Measurements from ENCODE around the gene CDKN1C. TPM values are rescaled to one million over a fixed set of nuclear protein-coding genes. Genes with fewer than 3 reads are reported as not detected.

Gene CDKN1C
- total and polyA plus RNA-seq, 9 donors: 72.3 to 363 (median 211) TPM

- no peaks in the 10 kb centered on the region for H3K9me3 ChIP-seq
- peaks cover 18% of the 10 kb centered on the region for H3K4me1 ChIP-seq (ENCODE audit: insufficient read depth)
- no peaks in the 10 kb centered on the region for H3K36me3 ChIP-seq
- intact Hi-C loops (cut with DNase I): loop anchor here in 3 of 4 donors (1.0 to 10.0 kb wide), 5 partner anchors 358 to 583 kb away; partner anchors contain the start of gene TSSC4 (in 1 of the 3)
- no peaks in the 10 kb centered on the region for H3K27me3 ChIP-seq
- no peak overlapping the region for H3K4me3 ChIP-seq
- H3K27ac ChIP-seq: peak overlapping the region; percentile 85 to 97
- peak; percentile 95 to 99 (median 97) for DNase-seq
- TF ChIP-seq EP300 (IDR thresholded peaks at IDR 0.05): peak; percentile 79
- TF ChIP-seq POLR2A (IDR thresholded peaks at IDR 0.05): peak; percentile 65
- TF ChIP-seq CTCF (IDR thresholded peaks at IDR 0.05): no peak
- 18 to 22% (median 19%) methylated on average over 20 to 28 of the region's 28 CpGs for WGBS, 3 donors
These were observed 5.1 kb upstream of the CDKN1C start for GRCh38 chr11:2890466-2891294.

GRCh38 chr11:2889362-2890273, 4.0 kb upstream of the CDKN1C start:
- H3K27me3 ChIP-seq: no peaks in the 10 kb centered on the region
- DNase-seq: peak in 2 of 5 donors; percentile 35 to 51
- H3K9me3 ChIP-seq: no peaks in the 10 kb centered on the region
- TF ChIP-seq POLR2A (IDR thresholded peaks at IDR 0.05) (no peak), CTCF (IDR thresholded peaks at IDR 0.05) (no peak), EP300 (IDR thresholded peaks at IDR 0.05) (no peak)
- no peaks in the 10 kb centered on the region for H3K36me3 ChIP-seq
- no peak overlapping the region for H3K4me3 ChIP-seq
- intact Hi-C loops (cut with DNase I): loop anchor here (1.0 to 10.0 kb wide), 8 partner anchors 205 to 582 kb away; partner anchors contain the start of gene TSSC4 (in 1 of the 4)
- H3K4me1 ChIP-seq (ENCODE audit: insufficient read depth): peaks cover 18% of the 10 kb centered on the region
- WGBS, 3 donors: 76 to 80% (median 79%) methylated on average over 16 of the region's 16 CpGs
- H3K27ac ChIP-seq: peak overlapping the region; percentile 85 to 97

DNA sequence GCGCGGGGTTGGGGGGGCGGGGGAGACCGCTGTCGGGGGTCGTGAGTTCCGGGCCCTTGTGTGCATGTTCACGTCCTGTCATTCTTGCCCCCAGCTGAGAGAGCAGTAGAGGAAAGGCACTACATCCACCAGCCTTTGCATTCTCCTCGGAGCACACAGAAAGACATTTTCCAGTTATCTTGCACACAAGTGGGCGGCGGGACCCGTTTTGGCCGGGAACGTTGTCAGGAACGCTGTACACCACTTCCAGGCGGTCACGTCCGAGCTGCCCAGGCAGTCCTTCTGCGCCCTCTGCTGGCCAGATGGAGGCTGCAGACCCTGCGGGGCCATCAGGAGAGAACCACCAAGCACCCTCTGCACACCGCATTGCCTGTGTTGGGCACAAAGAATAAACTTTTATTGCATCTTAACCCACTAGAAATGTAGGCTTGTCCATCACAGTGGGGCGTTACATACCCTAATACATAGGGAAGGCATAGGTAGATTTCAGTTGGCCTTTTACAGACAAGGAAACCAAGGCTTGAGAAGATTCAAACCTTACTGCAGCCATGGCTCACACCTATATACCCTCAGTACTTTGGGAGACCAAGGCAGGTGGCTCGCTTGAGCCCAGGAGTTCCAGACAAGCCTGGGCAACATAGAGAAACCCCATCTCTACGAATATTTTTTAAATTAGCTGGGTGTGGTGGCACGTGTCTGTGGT, 2.8 kb upstream of the CDKN1C start:
- peak; percentile 77 to 97 (median 97) for TF ChIP-seq CTCF (IDR thresholded peaks at IDR 0.05)
- TF ChIP-seq EP300 (IDR thresholded peaks at IDR 0.05): no peak
- no peak for TF ChIP-seq POLR2A (IDR thresholded peaks at IDR 0.05)
- H3K36me3 ChIP-seq: no peaks in the 10 kb centered on the region
- H3K9me3 ChIP-seq: no peaks in the 10 kb centered on the region
- peak; percentile 93 to 96 (median 95) for DNase-seq
- intact Hi-C loops (cut with DNase I): loop anchor here in 3 of 4 donors (1.0 to 10.0 kb wide), 3 partner anchors 204 to 356 kb away; no protein-coding TSS in a partner anchor
- H3K4me1 ChIP-seq (ENCODE audit: insufficient read depth): peaks cover 18% of the 10 kb centered on the region
- WGBS, 3 donors: 33 to 38% (median 35%) methylated on average over 25 of the region's 25 CpGs
- peak overlapping the region in 1 of 2 donors; percentile 95 for H3K27ac ChIP-seq
- no peaks in the 10 kb centered on the region for H3K27me3 ChIP-seq
- H3K4me3 ChIP-seq: no peak overlapping the region
